Erythroblast (primary cell): ENCODE data around the gene SLC38A9.

Experiments used
- GATA1 ChIP-seq: IDR thresholded peaks from 2 replicates; pipeline ENCODE4 v1.6.1; 2011; ENCODE audit warnings: low read depth, mild to moderate bottlenecking, control low read depth, low read length, moderate library complexity
- POLR2A ChIP-seq: IDR thresholded peaks from 2 replicates; pipeline ENCODE4 v1.6.1; 2011; ENCODE audit warnings: mild to moderate bottlenecking, low read length

GRCh38 chr5:55742778-55743177 lies 30.7 kb upstream of the SLC38A9 start:
- TF ChIP-seq POLR2A (no peak), GATA1 (no peak)
